Measurements from ENCODE around the gene IP6K1.
"Not testable (repeated sequence)": the region's sequence is repeated elsewhere in the genome, so short reads cannot be mapped to it uniquely, and the experiment has no call there.

Gene IP6K1

DNA sequence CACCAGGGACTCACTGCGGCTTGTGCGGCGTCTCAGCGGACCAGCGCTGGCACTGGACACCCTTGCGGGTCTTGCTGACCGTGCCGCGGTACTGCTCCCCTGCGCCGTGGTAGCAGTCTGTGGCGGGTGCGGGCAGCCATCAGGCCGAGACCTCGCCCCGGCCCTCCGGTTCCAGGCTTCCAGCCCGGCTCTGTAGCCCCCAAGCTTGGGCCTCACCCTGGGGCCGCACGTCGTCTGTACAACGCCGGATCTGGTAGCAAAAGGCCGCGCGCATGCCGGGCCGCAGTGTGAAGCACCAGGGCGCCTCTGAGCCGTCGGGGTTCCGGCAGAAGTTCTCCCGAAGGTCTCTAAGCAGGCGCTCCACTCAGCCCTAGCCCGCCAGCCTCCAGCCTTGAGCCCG lies 100.5 kb downstream of the IP6K1 start:
- intact Hi-C loops (cut with micrococcal nuclease); H3K27ac Mint-ChIP-seq; H3K9me3 Mint-ChIP-seq; H3K4me3 Mint-ChIP-seq: not testable (repeated sequence)
- Mint-ChIP-seq H3K36me3 (ENCODE audit: low read depth) (peaks cover 59% of the 10 kb centered on the region), H3K27me3 (peaks cover 36% of the 10 kb centered on the region), H3K4me1 (ENCODE audit: low read depth) (peaks cover 30% of the 10 kb centered on the region)

DNA sequence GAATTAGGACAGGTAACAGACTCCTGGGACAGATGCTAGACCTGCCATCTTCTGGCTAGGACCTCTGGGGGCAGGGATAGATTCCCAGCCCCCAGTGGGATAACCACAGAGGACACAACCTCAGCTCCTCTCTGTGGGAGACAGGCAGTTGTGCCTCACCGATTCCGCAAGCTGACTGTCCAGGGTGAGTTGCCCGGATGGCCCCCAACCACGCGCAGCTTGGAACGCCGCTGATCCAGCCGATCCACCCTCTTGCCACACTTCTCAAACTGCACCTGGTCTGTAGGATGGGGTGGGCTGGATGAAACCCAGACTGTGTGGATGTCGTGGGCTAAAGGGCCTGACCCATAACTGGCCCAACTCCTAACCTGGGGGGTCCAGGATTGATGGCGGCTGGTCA lies 101.2 kb downstream of the IP6K1 start:
- H3K27ac Mint-ChIP-seq; H3K9me3 Mint-ChIP-seq; intact Hi-C loops (cut with micrococcal nuclease); H3K4me3 Mint-ChIP-seq: not testable (repeated sequence)
- Mint-ChIP-seq H3K27me3 (peaks cover 36% of the 10 kb centered on the region), H3K36me3 (ENCODE audit: low read depth) (peaks cover 66% of the 10 kb centered on the region), H3K4me1 (ENCODE audit: low read depth) (peaks cover 24% of the 10 kb centered on the region)

- peaks cover 36% of the 10 kb centered on the region for H3K27me3 Mint-ChIP-seq
Observed at GRCh38 chr3:49684453-49684852, 101.9 kb downstream of the IP6K1 start.

GRCh38 chr3:49683162-49683561 lies 103.2 kb downstream of the IP6K1 start:
- Mint-ChIP-seq H3K27me3 (peaks cover 36% of the 10 kb centered on the region), H3K4me1 (ENCODE audit: low read depth) (peaks cover 15% of the 10 kb centered on the region), H3K36me3 (ENCODE audit: low read depth) (peaks cover 74% of the 10 kb centered on the region), H3K4me3 (no peak overlapping the region), H3K27ac (no peak overlapping the region), H3K9me3 (no peaks in the 10 kb centered on the region)
- intact Hi-C loops (cut with micrococcal nuclease) = no loop called here

More at GRCh38 chr3:49684453-49684852, 101.9 kb downstream of the IP6K1 start:
- H3K27ac Mint-ChIP-seq; H3K9me3 Mint-ChIP-seq; intact Hi-C loops (cut with micrococcal nuclease); H3K4me3 Mint-ChIP-seq: not testable (repeated sequence)
- Mint-ChIP-seq H3K4me1 (ENCODE audit: low read depth) (peaks cover 24% of the 10 kb centered on the region), H3K36me3 (ENCODE audit: low read depth) (peaks cover 68% of the 10 kb centered on the region)

DNA sequence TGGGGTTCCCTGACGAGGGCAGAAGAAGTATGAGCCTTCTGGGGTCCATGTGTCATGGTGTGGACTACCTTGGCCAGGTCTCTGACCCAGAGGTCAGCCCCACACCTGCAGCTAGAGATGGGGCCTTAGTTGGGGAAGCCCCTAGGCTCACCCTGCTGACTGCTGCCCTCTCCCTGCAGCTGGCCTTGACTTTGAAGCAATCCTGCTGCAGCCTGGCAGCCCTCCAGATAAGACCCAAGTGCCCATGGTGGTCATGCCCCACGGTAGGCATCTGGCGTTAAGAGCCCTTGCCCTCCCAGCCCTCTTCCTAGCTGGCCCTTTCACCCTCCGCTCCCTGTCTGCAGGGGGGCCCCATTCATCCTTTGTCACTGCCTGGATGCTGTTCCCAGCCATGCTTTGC lies 104.8 kb downstream of the IP6K1 start:
- peaks cover 15% of the 10 kb centered on the region for H3K4me1 Mint-ChIP-seq (ENCODE audit: low read depth)
- no peak overlapping the region for H3K4me3 Mint-ChIP-seq
- H3K27me3 Mint-ChIP-seq = peaks cover 24% of the 10 kb centered on the region
- no peak overlapping the region for H3K27ac Mint-ChIP-seq
- intact Hi-C loops (cut with micrococcal nuclease) = no loop called here
- peaks cover 90% of the 10 kb centered on the region for H3K36me3 Mint-ChIP-seq (ENCODE audit: low read depth)
- no peaks in the 10 kb centered on the region for H3K9me3 Mint-ChIP-seq

GRCh38 chr3:49681232-49681522 lies 105.2 kb downstream of the IP6K1 start:
- H3K9me3 Mint-ChIP-seq = no peaks in the 10 kb centered on the region
- H3K27me3 Mint-ChIP-seq = peaks cover 21% of the 10 kb centered on the region
- intact Hi-C loops (cut with micrococcal nuclease) = no loop called here
- H3K4me1 Mint-ChIP-seq (ENCODE audit: low read depth) = peaks cover 15% of the 10 kb centered on the region
- H3K36me3 Mint-ChIP-seq (ENCODE audit: low read depth) = peaks cover 94% of the 10 kb centered on the region
- no peak overlapping the region for H3K4me3 Mint-ChIP-seq
- no peak overlapping the region for H3K27ac Mint-ChIP-seq

DNA sequence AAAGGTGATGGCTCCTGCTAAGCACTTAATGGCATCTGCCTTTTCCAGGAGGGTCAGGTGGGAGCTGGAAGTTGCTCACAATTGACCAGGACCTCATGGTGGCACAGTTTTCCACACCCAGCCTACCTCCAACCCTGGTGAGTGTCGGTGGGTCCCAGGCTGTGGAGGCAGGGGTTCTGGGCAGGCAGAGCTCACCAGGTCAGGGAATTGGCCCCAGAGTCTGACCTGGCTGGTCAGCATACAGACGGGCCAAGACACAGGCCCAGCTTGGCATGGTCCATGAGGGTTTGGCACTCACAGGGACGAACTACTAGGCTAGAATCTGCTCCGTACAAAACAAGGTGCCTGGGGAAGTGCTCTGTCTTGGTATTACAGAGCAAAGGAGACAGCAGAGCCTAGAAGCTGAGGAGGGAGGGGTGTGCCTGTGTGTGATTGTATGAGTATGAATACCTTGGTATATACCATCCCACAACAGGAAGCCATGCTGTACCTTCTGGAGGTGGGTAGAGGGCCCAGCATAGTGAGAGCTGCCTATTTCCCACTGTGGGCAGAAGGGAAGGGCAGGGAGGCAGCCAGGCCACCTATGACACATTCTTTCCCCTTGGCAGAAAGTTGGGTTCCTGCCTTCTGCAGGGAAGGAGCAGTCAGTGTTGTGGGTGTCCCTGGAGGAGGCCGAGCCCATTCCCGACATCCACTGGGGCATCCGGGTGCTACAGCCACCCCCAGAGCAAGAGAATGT lies 105.7 kb downstream of the IP6K1 start:
- intact Hi-C loops (cut with micrococcal nuclease) = no loop called here
- H3K27ac Mint-ChIP-seq = no peak overlapping the region

GRCh38 chr3:49675912-49676311 lies 110.4 kb downstream of the IP6K1 start:
- Mint-ChIP-seq H3K36me3 (ENCODE audit: low read depth) (peaks cover 72% of the 10 kb centered on the region), H3K27me3 (peaks cover 4% of the 10 kb centered on the region), H3K4me3 (no peak overlapping the region), H3K4me1 (ENCODE audit: low read depth) (peaks cover 43% of the 10 kb centered on the region), H3K27ac (no peak overlapping the region), H3K9me3 (no peaks in the 10 kb centered on the region)
- intact Hi-C loops (cut with micrococcal nuclease) = no loop called here

More for the DNA sequence above, 105.7 kb downstream of the IP6K1 start:
- Mint-ChIP-seq H3K4me3 (no peak overlapping the region), H3K4me1 (ENCODE audit: low read depth) (peaks cover 15% of the 10 kb centered on the region), H3K27me3 (peaks cover 17% of the 10 kb centered on the region), H3K36me3 (ENCODE audit: low read depth) (peaks cover 99% of the 10 kb centered on the region), H3K9me3 (no peaks in the 10 kb centered on the region)

GRCh38 chr3:49674497-49674983 lies 111.8 kb downstream of the IP6K1 start:
- peak overlapping the region; percentile 100 for H3K27ac Mint-ChIP-seq
- H3K4me3 Mint-ChIP-seq = peak overlapping the region; percentile 95

More at GRCh38 chr3:49674497-49674983, 111.8 kb downstream of the IP6K1 start:
- H3K9me3 Mint-ChIP-seq = no peaks in the 10 kb centered on the region
- peaks cover 37% of the 10 kb centered on the region for H3K4me1 Mint-ChIP-seq (ENCODE audit: low read depth)
- H3K27me3 Mint-ChIP-seq = peaks cover 9% of the 10 kb centered on the region
- intact Hi-C loops (cut with micrococcal nuclease) = loop anchor here (5.0 kb wide), 1 partner anchor 202 kb away; the partner anchor contains the start of gene DAG1
- peaks cover 58% of the 10 kb centered on the region for H3K36me3 Mint-ChIP-seq (ENCODE audit: low read depth)

Measured in dendritic cell treated with granulocyte-macrophage colony-stimulating factor and Interleukin-4, amounts not matched to agents 40 ng/mL and 50 ng/mL, for 4 days (primary cell).